ENCODE results near the gene VPS18. TPM values are rescaled to one million over a fixed set of nuclear protein-coding genes. Genes with fewer than 3 reads are reported as not detected.
"Not testable (repeated sequence)": the region's sequence is repeated elsewhere in the genome, so short reads cannot be mapped to it uniquely, and the experiment has no call there.

The VPS18 gene
- total and polyA plus RNA-seq, 8 donors, result 9.2 to 29.0 (median 13.6) TPM

GRCh38 chr15:40859206-40859851, 34.9 kb upstream of the VPS18 start:
- TF ChIP-seq, protein P1, sequence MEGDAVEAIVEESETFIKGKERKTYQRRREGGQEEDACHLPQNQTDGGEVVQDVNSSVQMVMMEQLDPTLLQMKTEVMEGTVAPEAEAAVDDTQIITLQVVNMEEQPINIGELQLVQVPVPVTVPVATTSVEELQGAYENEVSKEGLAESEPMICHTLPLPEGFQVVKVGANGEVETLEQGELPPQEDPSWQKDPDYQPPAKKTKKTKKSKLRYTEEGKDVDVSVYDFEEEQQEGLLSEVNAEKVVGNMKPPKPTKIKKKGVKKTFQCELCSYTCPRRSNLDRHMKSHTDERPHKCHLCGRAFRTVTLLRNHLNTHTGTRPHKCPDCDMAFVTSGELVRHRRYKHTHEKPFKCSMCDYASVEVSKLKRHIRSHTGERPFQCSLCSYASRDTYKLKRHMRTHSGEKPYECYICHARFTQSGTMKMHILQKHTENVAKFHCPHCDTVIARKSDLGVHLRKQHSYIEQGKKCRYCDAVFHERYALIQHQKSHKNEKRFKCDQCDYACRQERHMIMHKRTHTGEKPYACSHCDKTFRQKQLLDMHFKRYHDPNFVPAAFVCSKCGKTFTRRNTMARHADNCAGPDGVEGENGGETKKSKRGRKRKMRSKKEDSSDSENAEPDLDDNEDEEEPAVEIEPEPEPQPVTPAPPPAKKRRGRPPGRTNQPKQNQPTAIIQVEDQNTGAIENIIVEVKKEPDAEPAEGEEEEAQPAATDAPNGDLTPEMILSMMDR (IDR thresholded peaks at IDR 0.05), result peak; percentile 63 to 86
- Histone ChIP-seq H3K4me3 (no peak overlapping the region), H3K36me3 (peaks cover 0 to 17% of the 10 kb centered on the region in 2 donors), H3K9me3 (no peaks in the 10 kb centered on the region), H3K4me1 (peaks cover 11 to 26% of the 10 kb centered on the region in 2 donors), H3K27me3 (no peaks in the 10 kb centered on the region), H3K27ac (no peak overlapping the region)
- DNase-seq (peak in 3 of 4 donors; percentile 75 to 90 (median 77)), ATAC-seq (peak; percentile 71)
- intact Hi-C loops (cut with DNase I), result no loop called here

DNA sequence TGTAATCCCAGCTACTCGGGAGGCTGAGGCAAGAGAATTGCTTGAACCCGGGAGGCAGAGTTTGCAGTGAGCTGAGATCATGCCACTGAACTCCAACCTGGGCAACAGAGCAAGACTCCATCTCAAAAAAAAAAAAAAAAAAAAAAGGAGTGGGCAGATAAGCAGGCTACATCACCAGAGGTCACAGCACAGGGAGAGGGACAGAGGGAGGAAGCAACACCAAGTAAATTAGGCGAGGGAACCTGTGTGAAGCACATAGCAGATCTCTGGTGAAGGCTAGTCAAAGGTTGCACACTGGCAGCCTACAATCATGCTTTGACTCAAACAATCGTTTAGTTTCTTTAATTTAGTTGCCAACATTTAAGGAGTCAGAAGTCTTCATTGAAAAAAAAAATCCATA, 33.1 kb upstream of the VPS18 start:
- intact Hi-C loops (cut with DNase I); H3K27ac ChIP-seq; H3K27me3 ChIP-seq; H3K36me3 ChIP-seq; H3K9me3 ChIP-seq; H3K4me3 ChIP-seq; DNase-seq; ATAC-seq: not testable (repeated sequence)
- H3K4me1 ChIP-seq, result peaks cover 11 to 26% of the 10 kb centered on the region in 2 donors

GRCh38 chr15:40863660-40864270, 30.5 kb upstream of the VPS18 start:
- DNase-seq, result no peak
- Histone ChIP-seq H3K27ac (no peak overlapping the region), H3K27me3 (no peaks in the 10 kb centered on the region), H3K4me3 (no peak overlapping the region), H3K9me3 (no peaks in the 10 kb centered on the region), H3K4me1 (peaks cover 0 to 17% of the 10 kb centered on the region in 2 donors), H3K36me3 (no peaks in the 10 kb centered on the region)
- intact Hi-C loops (cut with DNase I), result no loop called here
- no peak for ATAC-seq
- TF ChIP-seq, protein P1 (IDR thresholded peaks at IDR 0.05), result no peak

DNA sequence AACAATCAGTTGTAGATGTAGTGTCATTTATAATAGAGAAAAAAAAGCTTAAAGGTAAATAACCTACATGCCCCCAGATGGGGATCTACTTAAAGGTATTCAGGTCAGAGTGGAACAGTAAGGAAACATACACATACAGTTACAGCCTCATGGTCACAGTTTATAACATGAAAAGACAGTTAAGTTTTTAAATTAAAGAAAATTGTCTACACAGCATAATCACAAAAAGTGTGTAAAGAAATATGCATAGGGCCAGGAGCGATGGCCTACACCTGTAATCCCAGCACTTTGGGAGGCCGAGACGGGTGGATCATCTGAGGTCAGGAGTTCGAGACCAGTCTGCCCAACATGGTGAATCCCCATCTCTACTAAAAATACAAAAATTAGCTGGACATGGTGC, 27.1 kb upstream of the VPS18 start:
- ATAC-seq (no peak), DNase-seq (no peak)
- no peak overlapping the region for H3K4me3 ChIP-seq
- intact Hi-C loops (cut with DNase I), result no loop called here
- H3K27ac ChIP-seq, result no peak overlapping the region
- TF ChIP-seq, protein P1 (IDR thresholded peaks at IDR 0.05), result no peak
- no peaks in the 10 kb centered on the region for H3K9me3 ChIP-seq
- H3K36me3 ChIP-seq, result no peaks in the 10 kb centered on the region
- H3K27me3 ChIP-seq, result peaks cover 0 to 5% of the 10 kb centered on the region in 2 donors
- no peaks in the 10 kb centered on the region for H3K4me1 ChIP-seq

GRCh38 chr15:40869686-40870085, 24.6 kb upstream of the VPS18 start:
- Histone ChIP-seq H3K4me1 (peaks cover 0 to 15% of the 10 kb centered on the region in 2 donors), H3K27ac (no peak overlapping the region), H3K9me3 (no peaks in the 10 kb centered on the region), H3K27me3 (peaks cover 0 to 30% of the 10 kb centered on the region in 2 donors), H3K36me3 (no peaks in the 10 kb centered on the region), H3K4me3 (no peak overlapping the region)
- TF ChIP-seq, protein P1 (IDR thresholded peaks at IDR 0.05), result no peak
- ATAC-seq (no peak), DNase-seq (no peak)
- intact Hi-C loops (cut with DNase I), result no loop called here
